SKM-1 treated with dmso at 0.1 percent for 144 hours (cell line): Measurements from ENCODE around the gene S100A2.
"Not testable (repeated sequence)": the region's sequence is repeated elsewhere in the genome, so short reads cannot be mapped to it uniquely, and the experiment has no call there.

ENCODE experiments used
- DNase-seq: peaks from one replicate; lab custom pipeline; 2025; ENCODE audit not compliant: unreplicated experiment; lab: John Stamatoyannopoulos, UW

The S100A2 gene

GRCh38 chr1:153534226-153534924, 31.3 kb downstream of the S100A2 start:
- DNase-seq = no peak

- no peak for DNase-seq
These were observed 31.9 kb downstream of the S100A2 start for GRCh38 chr1:153533689-153534201.

- DNase-seq = peak; percentile 89
These were observed 32.7 kb downstream of the S100A2 start for GRCh38 chr1:153532769-153533599.

GRCh38 chr1:153532181-153532580, 33.5 kb downstream of the S100A2 start:
- no peak for DNase-seq

GRCh38 chr1:153531638-153532037, 34.0 kb downstream of the S100A2 start:
- no peak for DNase-seq

- no peak for DNase-seq
These were observed 38.0 kb downstream of the S100A2 start for GRCh38 chr1:153527683-153528040.

- no peak for DNase-seq
These were observed 38.5 kb downstream of the S100A2 start for GRCh38 chr1:153527023-153527682.

- DNase-seq = peak; percentile 23
These were observed 39.5 kb downstream of the S100A2 start for GRCh38 chr1:153526132-153526543.

GRCh38 chr1:153525088-153525728, 40.4 kb downstream of the S100A2 start:
- DNase-seq = no peak

GRCh38 chr1:153522353-153523048, 43.1 kb downstream of the S100A2 start:
- not testable (repeated sequence) for DNase-seq

GRCh38 chr1:153521808-153522207, 43.8 kb downstream of the S100A2 start:
- DNase-seq = not testable (repeated sequence)

- no peak for DNase-seq
These were observed 44.7 kb downstream of the S100A2 start for GRCh38 chr1:153520818-153521476.

- DNase-seq = not testable (repeated sequence)
These were observed 45.4 kb downstream of the S100A2 start for GRCh38 chr1:153520137-153520691.

GRCh38 chr1:153519242-153519641, 46.4 kb downstream of the S100A2 start:
- DNase-seq = no peak

GRCh38 chr1:153515504-153516394, 49.9 kb downstream of the S100A2 start:
- peak; percentile 91 for DNase-seq

GRCh38 chr1:153513666-153514065, 52.0 kb downstream of the S100A2 start:
- DNase-seq = no peak

GRCh38 chr1:153513023-153513422, 52.6 kb downstream of the S100A2 start:
- DNase-seq = no peak
